Testis (tissue), 3 donors: ENCODE results near the gene ZNF419. TPM values are rescaled to one million over a fixed set of nuclear protein-coding genes. Genes with fewer than 3 reads are reported as not detected.
"Not testable (repeated sequence)": the region's sequence is repeated elsewhere in the genome, so short reads cannot be mapped to it uniquely, and the experiment has no call there.

ENCODE experiments used
- DNase-seq: peaks from one replicate; pipeline ENCODE4 v3.0.0-alpha.2; 2019
- H3K27ac ChIP-seq, 2 donors: fragments of 200-600 bp; sonication (generic); one replicate each; pipeline ENCODE4 v1.5.1; 2019
- H3K27me3 ChIP-seq: fragments of 200-600 bp; sonication (generic); one replicate; pipeline ENCODE4 v1.5.1; 2019
- H3K36me3 ChIP-seq: fragments of 200-600 bp; sonication (generic); one replicate; pipeline ENCODE4 v1.5.1; 2017; ENCODE audit warnings: low read depth; ENCODE audit errors: missing control alignments
- H3K4me1 ChIP-seq: fragments of 200-600 bp; sonication (generic); one replicate; pipeline ENCODE4 v1.5.1; 2019
- H3K4me3 ChIP-seq, 2 donors: fragments of 200-600 bp; sonication (generic); one replicate each; pipeline ENCODE4 v1.5.1; 2017 to 2019
- H3K9me3 ChIP-seq: fragments of 200-600 bp; sonication (generic); one replicate; pipeline ENCODE4 v1.5.1; 2017
- CTCF ChIP-seq, 3 experiments: fragments of 450-650 bp in 2 of 3; fragments of 200-600 bp in 1 of 3; sonication (generic) in 1 of 3; IDR thresholded peaks; one replicate each; pipeline ENCODE4 v1.5.1; 2016 to 2019; ENCODE audit warnings: antibody characterized with exemption in 3 of 3, mild to moderate bottlenecking in 2 of 3, moderate library complexity in 1 of 3
- POLR2A ChIP-seq: fragments of 450-650 bp; IDR thresholded peaks from one replicate; pipeline ENCODE4 v1.6.1; 2017; ENCODE audit warnings: antibody characterized with exemption, mild to moderate bottlenecking, moderate library complexity
- WGBS, 2 donors: methylation state at CpG; one replicate each; pipeline ENCODE4 v1.1.5; 2018; 5-methylcytosine and 5-hydroxymethylcytosine counted together
- intact Hi-C: fragments of 100-400 bp; cut with DNase I; formaldehyde crosslinking; loops from one replicate; pipeline ENCODE4 v1.15.1; 2023; ENCODE audit warnings: low total_unique reads
- polyA plus RNA-seq: library from polyadenylated mRNA; stranded (reverse); fragments of 350-450 nt; fragmentation: Illumina TruSeq; extraction: RNeasy Lipid Tissue Mini Kit (QIAGEN cat#74804); gene quantifications from one replicate; pipeline ENCODE4 v1.2.3, GENCODE V29; 2014; ENCODE audit warnings: low read depth, low replicate concordance; ENCODE audit not compliant: insufficient read depth
- total RNA-seq, 2 donors: library from RNA; depleted of rRNA; stranded (reverse); fragments of >200 nt; gene quantifications; one replicate each; pipeline ENCODE4 v1.2.3, GENCODE V29; 2016

The ZNF419 gene
- total and polyA plus RNA-seq, 3 donors from 2014 or later = 10.1 to 23.6 (median 15.1) TPM

- Histone ChIP-seq H3K9me3 (no peaks in the 10 kb centered on the region), H3K4me1 (no peaks in the 10 kb centered on the region), H3K4me3 (peak within 1 kb of the TSS; percentile 62 to 76), H3K36me3 (no peaks in the 10 kb centered on the region), H3K27me3 (no peaks in the 10 kb centered on the region), H3K27ac (peak within 1 kb of the TSS; percentile 73 to 78)
- TF ChIP-seq CTCF (IDR thresholded peaks at IDR 0.05) (peak; percentile 59 to 62 (median 59)), POLR2A (no peak)
- WGBS, 2 donors = 4 to 5% methylated on average over 38 of the region's 38 CpGs
- intact Hi-C loops = no loop called here
- peak; percentile 98 for DNase-seq
Observed at GRCh38 chr19:57477191-57478008, 10.2 kb upstream of the ZNF419 start, which contains the start of gene ZNF772. Gene ZNF772, minus strand, starts transcription at chr19:57477566. Its CDS starts 257 bp downstream, at chr19:57477309.

GRCh38 chr19:57488299-57488644 lies 722 bp downstream of the ZNF419 start:
- H3K4me3 ChIP-seq, H3K36me3 ChIP-seq: not testable (repeated sequence)
- WGBS, 2 donors = 0% methylated on average over 1 of the region's 1 CpG

GRCh38 chr19:57499332-57499679 lies 11.8 kb downstream of the ZNF419 start:
- H3K27me3 ChIP-seq, DNase-seq, H3K4me3 ChIP-seq, intact Hi-C loops, H3K9me3 ChIP-seq, H3K4me1 ChIP-seq, H3K36me3 ChIP-seq, H3K27ac ChIP-seq: not testable (repeated sequence)

More at GRCh38 chr19:57488299-57488644, 722 bp downstream of the ZNF419 start:
- H3K27me3 ChIP-seq, H3K9me3 ChIP-seq, DNase-seq, H3K27ac ChIP-seq, H3K4me1 ChIP-seq, intact Hi-C loops: not testable (repeated sequence)

- intact Hi-C loops, H3K4me1 ChIP-seq, H3K36me3 ChIP-seq, H3K9me3 ChIP-seq, H3K27me3 ChIP-seq: not testable (repeated sequence)
- Histone ChIP-seq H3K27ac (peak within 1 kb of the TSS; percentile 81 to 82), H3K4me3 (peak within 1 kb of the TSS; percentile 81 to 85)
- peak; percentile 98 for DNase-seq
- 1% methylated on average over 16 to 40 of the region's 69 CpGs for WGBS, 2 donors
Observed at GRCh38 chr19:57499680-57500395, 12.3 kb downstream of the ZNF419 start, which contains the start of gene ZNF773. Gene ZNF773, plus strand, starts transcription at chr19:57499938. Its CDS starts 143 bp downstream, at chr19:57500081.

GRCh38 chr19:57500400-57500799 lies 12.8 kb downstream of the ZNF419 start:
- H3K4me1 ChIP-seq, H3K9me3 ChIP-seq, H3K27ac ChIP-seq, H3K27me3 ChIP-seq, DNase-seq, H3K36me3 ChIP-seq, intact Hi-C loops: not testable (repeated sequence)
- peak overlapping the region in 1 of 2 donors; percentile 85 for H3K4me3 ChIP-seq
- WGBS, 2 donors = 0 to 2% methylated on average over 1 to 2 of the region's 4 CpGs

GRCh38 chr19:57506163-57506562 lies 18.6 kb downstream of the ZNF419 start:
- intact Hi-C loops = no loop called here
- Histone ChIP-seq H3K27me3 (no peaks in the 10 kb centered on the region), H3K4me1 (no peaks in the 10 kb centered on the region), H3K4me3 (no peak overlapping the region), H3K36me3 (no peaks in the 10 kb centered on the region), H3K9me3 (no peaks in the 10 kb centered on the region), H3K27ac (no peak overlapping the region)
- 61 to 85% methylated on average over 4 of the region's 4 CpGs for WGBS, 2 donors
- no peak for TF ChIP-seq POLR2A
- TF ChIP-seq CTCF (IDR thresholded peaks at IDR 0.05) = no peak
- DNase-seq = no peak
